Chondrocyte (in vitro differentiated cells): Measurements from ENCODE around the gene TSPAN18. TPM values are rescaled to one million over a fixed set of nuclear protein-coding genes. Genes with fewer than 3 reads are reported as not detected.
A peak's percentile ranks its signal among the peaks of the same experiment; 100 is the strongest.

ENCODE experiments used
- DNase-seq: peaks from one replicate; pipeline ENCODE4 v3.0.0; 2021; ENCODE audit warnings: mixed read lengths, low spot score
- H3K27ac Mint-ChIP-seq: one replicate; pipeline ENCODE4 v1.8.0; 2021; ENCODE audit warnings: mild to moderate bottlenecking, moderate library complexity, mixed read lengths; ENCODE audit not compliant: unreplicated experiment
- H3K27me3 Mint-ChIP-seq: 2 replicates; pipeline ENCODE4 v1.8.0; 2021; ENCODE audit warnings: low read depth, mixed read lengths
- H3K36me3 Mint-ChIP-seq: 2 replicates; pipeline ENCODE4 v1.8.0; 2021; ENCODE audit warnings: low read depth, mixed read lengths
- H3K4me1 Mint-ChIP-seq: 2 replicates; pipeline ENCODE4 v1.8.0; 2021; ENCODE audit warnings: low read depth, mild to moderate bottlenecking, mixed read lengths
- H3K4me3 Mint-ChIP-seq: one replicate; pipeline ENCODE4 v1.8.0; 2021; ENCODE audit warnings: mild to moderate bottlenecking, moderate library complexity, mixed read lengths; ENCODE audit not compliant: unreplicated experiment
- H3K9me3 Mint-ChIP-seq: 2 replicates; pipeline ENCODE4 v1.8.0; 2021; ENCODE audit warnings: low read depth, mixed read lengths
- CTCF ChIP-seq: fragments of 200-600 bp; sonication (generic); IDR thresholded peaks from 2 replicates; pipeline ENCODE4 v1.5.0; 2021; ENCODE audit warnings: antibody characterized with exemption, mild to moderate bottlenecking, moderate library complexity
- total RNA-seq: library from RNA; stranded (reverse); gene quantifications from 3 replicates; pipeline ENCODE4 v1.2.1, GENCODE V29; 2021

Gene TSPAN18
- total RNA-seq, 1 donor from 2014 or later, result 4.0 TPM

- H3K4me1 Mint-ChIP-seq, result peaks cover 42% of the 10 kb centered on the region
- TF ChIP-seq CTCF, result no peak
- H3K9me3 Mint-ChIP-seq, result peaks cover 15% of the 10 kb centered on the region
- no peak overlapping the region for H3K4me3 Mint-ChIP-seq
- peaks cover 3% of the 10 kb centered on the region for H3K36me3 Mint-ChIP-seq
- peaks cover 7% of the 10 kb centered on the region for H3K27me3 Mint-ChIP-seq
- no peak overlapping the region for H3K27ac Mint-ChIP-seq
- no peak for DNase-seq
Observed at GRCh38 chr11:44754876-44755555, 28.3 kb downstream of the TSPAN18 start.

- no peak for TF ChIP-seq CTCF
- DNase-seq, result no peak
- Mint-ChIP-seq H3K27me3 (peaks cover 7% of the 10 kb centered on the region), H3K4me1 (peaks cover 38% of the 10 kb centered on the region), H3K27ac (peak overlapping the region; percentile 18), H3K9me3 (peaks cover 15% of the 10 kb centered on the region), H3K4me3 (no peak overlapping the region), H3K36me3 (peaks cover 3% of the 10 kb centered on the region)
Observed at GRCh38 chr11:44755556-44756523, 29.1 kb downstream of the TSPAN18 start.

GRCh38 chr11:44758983-44759382 is 32.2 kb downstream of the TSPAN18 start:
- no peak for TF ChIP-seq CTCF
- peaks cover 1% of the 10 kb centered on the region for H3K36me3 Mint-ChIP-seq
- no peak overlapping the region for H3K4me3 Mint-ChIP-seq
- H3K4me1 Mint-ChIP-seq, result peaks cover 36% of the 10 kb centered on the region
- no peak for DNase-seq
- H3K9me3 Mint-ChIP-seq, result peaks cover 9% of the 10 kb centered on the region
- peaks cover 7% of the 10 kb centered on the region for H3K27me3 Mint-ChIP-seq
- no peak overlapping the region for H3K27ac Mint-ChIP-seq

- no peak for TF ChIP-seq CTCF
- Mint-ChIP-seq H3K27ac (no peak overlapping the region), H3K4me1 (peaks cover 39% of the 10 kb centered on the region), H3K4me3 (no peak overlapping the region), H3K36me3 (peaks cover 1% of the 10 kb centered on the region), H3K27me3 (peaks cover 5% of the 10 kb centered on the region), H3K9me3 (peaks cover 9% of the 10 kb centered on the region)
- DNase-seq, result no peak
Observed at GRCh38 chr11:44759743-44760476, 33.1 kb downstream of the TSPAN18 start.

- peaks cover 38% of the 10 kb centered on the region for H3K4me1 Mint-ChIP-seq
- TF ChIP-seq CTCF, result no peak
- no peak overlapping the region for H3K4me3 Mint-ChIP-seq
- peaks cover 9% of the 10 kb centered on the region for H3K9me3 Mint-ChIP-seq
- H3K27ac Mint-ChIP-seq, result no peak overlapping the region
- H3K36me3 Mint-ChIP-seq, result peaks cover 1% of the 10 kb centered on the region
- no peak for DNase-seq
- peaks cover 5% of the 10 kb centered on the region for H3K27me3 Mint-ChIP-seq
Observed at GRCh38 chr11:44760477-44760872, 33.7 kb downstream of the TSPAN18 start.
